SK-N-SH (cell line): ENCODE data around the gene NRDC. TPM values are rescaled to one million over a fixed set of nuclear protein-coding genes. Genes with fewer than 3 reads are reported as not detected.

Experiments
- CTCF ChIA-PET: fragments of 300-600, 350-600 bp; formaldehyde crosslinking; extraction: SDS; loops from one replicate; lab custom pipeline; 2021; lab: Yijun Ruan, JAX
- POLR2A ChIA-PET: fragments of 350-600 bp; sonication (Branson Sonifier 250); formaldehyde crosslinking; extraction: SDS; loops from one replicate; lab custom pipeline; 2020; ENCODE audit warnings: antibody characterized with exemption, inconsistent platforms; lab: Yijun Ruan, JAX
- DNase-seq: peaks from one replicate; pipeline ENCODE4 v3.0.0; 2012
- H2AFZ ChIP-seq: fragments of 200-600 bp; sonication (generic); 2 replicates; pipeline ENCODE4 v1.8.1; 2016; ENCODE audit warnings: antibody characterized with exemption, mild to moderate bottlenecking, low read depth
- H3F3A ChIP-seq: fragments of 200-600 bp; sonication (generic); replicated peaks from 2 replicates; pipeline ENCODE3; 2016; ENCODE audit warnings: antibody characterized with exemption, mild to moderate bottlenecking; ENCODE audit not compliant: insufficient read depth
- H3K27ac ChIP-seq, 2 experiments: fragments of 200-500 bp in 1 of 2; fragments of 200-600 bp in 1 of 2; sonication (Bioruptor generic) in 1 of 2; sonication (generic), shearing (Covaris generic) in 1 of 2; 2 replicates each; pipeline versions ENCODE4 v1.5.1 to v1.6.1; 2014 to 2016; ENCODE audit warnings: low read depth in 2 of 2, inconsistent platforms in 1 of 2, low read length in 1 of 2, mild to moderate bottlenecking in 1 of 2, mixed read lengths in 1 of 2
- H3K27me3 ChIP-seq: fragments of 200-600 bp; sonication (generic), shearing (Covaris generic); 2 replicates; pipeline ENCODE4 v1.6.1; 2016; ENCODE audit warnings: mixed run types; ENCODE audit not compliant: insufficient read depth
- H3K36me3 ChIP-seq, 2 experiments: fragments of 200-500 bp in 1 of 2; fragments of 200-600 bp in 1 of 2; sonication (Bioruptor generic) in 1 of 2; sonication (generic) in 1 of 2; replicated peaks in 1 of 2; 2 replicates each; pipeline versions ENCODE3 to v1.5.1; 2014 to 2016; ENCODE audit warnings: low read length in 1 of 2, mild to moderate bottlenecking in 1 of 2; ENCODE audit not compliant: insufficient read depth in 2 of 2, control insufficient read depth in 1 of 2
- H3K4me1 ChIP-seq, 2 experiments: fragments of 200-500 bp in 1 of 2; fragments of 200-600 bp in 1 of 2; sonication (Bioruptor generic) in 1 of 2; sonication (generic), shearing (Covaris generic) in 1 of 2; 2 replicates each; pipeline versions ENCODE4 v1.5.1 to v1.6.1; 2014 to 2016; ENCODE audit warnings: low read depth in 1 of 2, low read length in 1 of 2, mixed run types in 1 of 2; ENCODE audit not compliant: insufficient read depth in 2 of 2, control insufficient read depth in 1 of 2
- H3K4me2 ChIP-seq: fragments of 200-600 bp; sonication (generic), shearing (Covaris generic); 2 replicates; pipeline ENCODE4 v1.6.1; 2017; ENCODE audit warnings: mixed run types
- H3K4me3 ChIP-seq, 2 experiments: fragments of 200-500 bp in 1 of 2; fragments of 200-600 bp in 1 of 2; sonication (Bioruptor generic) in 1 of 2; sonication (generic), shearing (Covaris generic) in 1 of 2; 2 replicates each; pipeline versions ENCODE4 v1.5.1 to v1.8.1; 2014 to 2016; ENCODE audit warnings: low read depth in 2 of 2, inconsistent platforms in 1 of 2, low read length in 1 of 2, mild to moderate bottlenecking in 1 of 2, mixed read lengths in 1 of 2, moderate library complexity in 1 of 2
- H3K79me2 ChIP-seq: fragments of 200-600 bp; sonication (generic); 2 replicates; pipeline ENCODE4 v1.8.1; 2017; ENCODE audit warnings: mild to moderate bottlenecking; ENCODE audit not compliant: insufficient read depth
- H3K9ac ChIP-seq: fragments of 200-600 bp; sonication (generic); 2 replicates; pipeline ENCODE4 v1.6.1; 2017; ENCODE audit warnings: mixed run types
- H3K9me2 ChIP-seq: fragments of 200-600 bp; sonication (generic); 2 replicates; pipeline ENCODE4 v1.6.1; 2017; ENCODE audit warnings: mixed run types
- H3K9me3 ChIP-seq: fragments of 200-600 bp; sonication (generic); 2 replicates; pipeline ENCODE4 v1.6.1; 2017; ENCODE audit warnings: mixed run types, mild to moderate bottlenecking, moderate library complexity
- H4K20me1 ChIP-seq: fragments of 200-600 bp; sonication (generic); 2 replicates; pipeline ENCODE4 v1.6.1; 2017; ENCODE audit warnings: mild to moderate bottlenecking, mixed run types; ENCODE audit not compliant: insufficient read depth
- CTCF ChIP-seq: fragments of 200-600 bp; sonication (generic); IDR thresholded peaks from 2 replicates; pipeline ENCODE4 v1.6.1; 2017; ENCODE audit warnings: antibody characterized with exemption, mild to moderate bottlenecking, moderate library complexity
- ELF1 ChIP-seq: IDR thresholded peaks from 2 replicates; pipeline ENCODE4 v1.4.0; 2012
- EZH2phosphoT487 ChIP-seq: fragments of 200-600 bp; sonication (generic); IDR thresholded peaks from 2 replicates; pipeline ENCODE4 v1.6.1; 2017; ENCODE audit warnings: low read depth, mixed run types, mild to moderate bottlenecking, antibody characterized with exemption, moderate library complexity, borderline replicate concordance
- GABPA ChIP-seq: IDR thresholded peaks from 2 replicates; pipeline ENCODE4 v1.4.0; 2012; ENCODE audit warnings: low read depth, mild to moderate bottlenecking
- GATA2 ChIP-seq: sonication (generic); formaldehyde crosslinking; IDR thresholded peaks from 2 replicates; pipeline ENCODE4 v1.5.0; 2020; ENCODE audit warnings: mild to moderate bottlenecking, missing genetic modification reagents
- JUND ChIP-seq: IDR thresholded peaks from 2 replicates; pipeline ENCODE4 v1.4.0; 2012
- NFIC ChIP-seq: IDR thresholded peaks from 2 replicates; pipeline ENCODE4 v1.4.0; 2012; ENCODE audit warnings: borderline replicate concordance
- PBX3 ChIP-seq: IDR thresholded peaks from 2 replicates; pipeline ENCODE4; 2012
- POLR2AphosphoS5 ChIP-seq: IDR thresholded peaks from 2 replicates; pipeline ENCODE4 v1.6.1; 2012; ENCODE audit warnings: low read depth, low read length
- RAD21 ChIP-seq: IDR thresholded peaks from 2 replicates; pipeline ENCODE4 v1.6.1; 2012; ENCODE audit warnings: mild to moderate bottlenecking, low read length
- RXRA ChIP-seq: IDR thresholded peaks from 2 replicates; pipeline ENCODE4 v1.4.0; 2012; ENCODE audit warnings: low read depth, mild to moderate bottlenecking, borderline replicate concordance
- SIN3A ChIP-seq: IDR thresholded peaks from 2 replicates; pipeline ENCODE4 v1.6.1; 2012; ENCODE audit warnings: low read depth, mild to moderate bottlenecking, low read length, moderate library complexity, borderline replicate concordance
- TEAD4 ChIP-seq: IDR thresholded peaks from 2 replicates; pipeline ENCODE4 v1.4.0; 2012; ENCODE audit warnings: mild to moderate bottlenecking, borderline replicate concordance; ENCODE audit not compliant: insufficient read depth
- whole genome bisulfite sequencing: methylation state at CpG from one replicate; pipeline ENCODE4 v1.1.6; 2017; ENCODE audit warnings: low lambda C conversion rate; 5-methylcytosine and 5-hydroxymethylcytosine counted together
- polyA plus RNA-seq, 3 experiments: library from polyadenylated mRNA; depleted of rRNA; stranded (reverse); fragments of >200 nt; gene quantifications; 2 replicates each; pipeline ENCODE4 v1.2.3, GENCODE V29; 2012
- TF ChIP-seq, protein P1 (sequence below): IDR thresholded peaks from 2 replicates; pipeline ENCODE4 v1.4.0; 2012; ENCODE audit warnings: low read depth, borderline replicate concordance
- TF ChIP-seq, protein P2 (sequence below): IDR thresholded peaks from 2 replicates; pipeline ENCODE4 v1.4.0; 2012; ENCODE audit warnings: low read depth, borderline replicate concordance
- TF ChIP-seq, protein P3 (sequence below): IDR thresholded peaks from 2 replicates; pipeline ENCODE4 v1.6.1; 2012; ENCODE audit warnings: mild to moderate bottlenecking, low read depth, low read length, moderate library complexity

The NRDC gene
- polyA plus RNA-seq, 1 of the 3 experiments (the other 2 are of a cell fraction) = 84.8 TPM

DNA sequence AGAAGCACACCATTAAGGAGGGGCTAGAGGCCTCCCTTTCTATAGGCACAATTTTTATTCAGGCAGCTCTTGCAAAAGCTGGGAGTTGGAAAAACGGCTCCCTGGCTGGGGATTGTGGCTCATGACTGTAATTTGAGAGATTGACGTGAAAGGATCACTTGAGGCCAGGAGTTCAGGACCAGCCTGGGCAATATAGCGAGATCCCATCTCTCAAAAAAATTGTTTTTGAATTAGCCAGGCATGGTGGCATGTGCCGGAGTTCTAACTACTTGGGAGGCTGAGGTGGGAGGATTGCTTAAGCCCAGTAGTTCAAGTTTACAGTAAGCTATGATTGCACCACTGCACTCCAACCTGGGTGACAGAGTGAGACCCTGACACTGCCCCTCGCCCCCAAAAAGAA, 23.9 kb upstream of the NRDC start:
- H3K9me3 ChIP-seq = no peaks in the 10 kb centered on the region
- no peaks in the 10 kb centered on the region for H4K20me1 ChIP-seq
- H3K27ac ChIP-seq = no peak overlapping the region
- H3F3A ChIP-seq = peaks cover 22% of the 10 kb centered on the region
- H3K27me3 ChIP-seq = no peaks in the 10 kb centered on the region
- H3K4me1 ChIP-seq = peaks cover 6 to 29% of the 10 kb centered on the region in 2 experiments; a peak in 3 of 4 replicates
- ChIA-PET POLR2A (no interaction called here), CTCF (interaction anchor here (1.2 kb wide), 1 partner anchor 88 kb away, joined by 3 read pairs; the partner anchor contains the start of gene RAB3B)
- H3K9ac ChIP-seq = no peak overlapping the region
- 85% methylated on average over 5 of the region's 5 CpGs for WGBS
- H3K36me3 ChIP-seq = no peaks in the 10 kb centered on the region
- TF ChIP-seq PBX3 (no peak), ELF1 (no peak), TEAD4 (no peak), GATA2 (CRISPR knock-in tag) (no peak), GABPA (no peak), POLR2AphosphoS5 (no peak)
- H3K9me2 ChIP-seq = no peaks in the 10 kb centered on the region
- no peaks in the 10 kb centered on the region for H3K79me2 ChIP-seq
- H3K4me2 ChIP-seq = no peak overlapping the region
- no peak overlapping the region for H3K4me3 ChIP-seq
- H2AFZ ChIP-seq = no peak overlapping the region
- DNase-seq = no peak

DNA sequence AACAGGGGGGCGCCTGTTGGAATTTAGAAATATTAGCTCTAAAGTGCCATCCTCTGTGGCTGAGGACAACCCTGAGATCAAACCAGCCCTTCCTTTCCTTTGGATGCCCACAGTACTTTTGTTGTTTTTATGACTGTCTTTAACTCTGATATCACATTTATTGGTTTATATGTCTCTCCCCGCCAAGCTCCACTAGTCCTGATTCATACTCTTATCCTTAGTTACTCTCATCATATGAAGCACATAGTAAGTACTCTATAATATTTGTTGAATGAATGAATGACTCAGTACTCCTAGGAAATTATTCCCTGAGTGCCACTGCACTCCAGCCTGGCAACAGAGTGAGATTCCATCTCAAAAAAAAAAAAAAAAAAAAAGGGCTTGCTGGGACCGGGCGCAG, 22.6 kb upstream of the NRDC start:
- H3K36me3 ChIP-seq = no peaks in the 10 kb centered on the region
- WGBS = 88% methylated on average over 4 of the region's 4 CpGs
- H3K9ac ChIP-seq = no peak overlapping the region
- no peak overlapping the region for H3K4me3 ChIP-seq
- TF ChIP-seq EZH2phosphoT487 = no peak
- no peak for TF ChIP-seq GABPA
- no peak for TF ChIP-seq SIN3A
- no peak for TF ChIP-seq CTCF
- no peak for TF ChIP-seq JUND
- TF ChIP-seq NFIC = no peak
- TF ChIP-seq, protein P1, sequence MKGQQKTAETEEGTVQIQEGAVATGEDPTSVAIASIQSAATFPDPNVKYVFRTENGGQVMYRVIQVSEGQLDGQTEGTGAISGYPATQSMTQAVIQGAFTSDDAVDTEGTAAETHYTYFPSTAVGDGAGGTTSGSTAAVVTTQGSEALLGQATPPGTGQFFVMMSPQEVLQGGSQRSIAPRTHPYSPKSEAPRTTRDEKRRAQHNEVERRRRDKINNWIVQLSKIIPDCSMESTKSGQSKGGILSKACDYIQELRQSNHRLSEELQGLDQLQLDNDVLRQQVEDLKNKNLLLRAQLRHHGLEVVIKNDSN = no peak
- TF ChIP-seq POLR2AphosphoS5 = no peak
- no peak for TF ChIP-seq RAD21
- no peak for TF ChIP-seq ELF1
- TF ChIP-seq, protein P2, sequence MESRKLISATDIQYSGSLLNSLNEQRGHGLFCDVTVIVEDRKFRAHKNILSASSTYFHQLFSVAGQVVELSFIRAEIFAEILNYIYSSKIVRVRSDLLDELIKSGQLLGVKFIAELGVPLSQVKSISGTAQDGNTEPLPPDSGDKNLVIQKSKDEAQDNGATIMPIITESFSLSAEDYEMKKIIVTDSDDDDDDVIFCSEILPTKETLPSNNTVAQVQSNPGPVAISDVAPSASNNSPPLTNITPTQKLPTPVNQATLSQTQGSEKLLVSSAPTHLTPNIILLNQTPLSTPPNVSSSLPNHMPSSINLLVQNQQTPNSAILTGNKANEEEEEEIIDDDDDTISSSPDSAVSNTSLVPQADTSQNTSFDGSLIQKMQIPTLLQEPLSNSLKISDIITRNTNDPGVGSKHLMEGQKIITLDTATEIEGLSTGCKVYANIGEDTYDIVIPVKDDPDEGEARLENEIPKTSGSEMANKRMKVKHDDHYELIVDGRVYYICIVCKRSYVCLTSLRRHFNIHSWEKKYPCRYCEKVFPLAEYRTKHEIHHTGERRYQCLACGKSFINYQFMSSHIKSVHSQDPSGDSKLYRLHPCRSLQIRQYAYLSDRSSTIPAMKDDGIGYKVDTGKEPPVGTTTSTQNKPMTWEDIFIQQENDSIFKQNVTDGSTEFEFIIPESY = no peak
- TF ChIP-seq RXRA = no peak
- TF ChIP-seq, protein P3, sequence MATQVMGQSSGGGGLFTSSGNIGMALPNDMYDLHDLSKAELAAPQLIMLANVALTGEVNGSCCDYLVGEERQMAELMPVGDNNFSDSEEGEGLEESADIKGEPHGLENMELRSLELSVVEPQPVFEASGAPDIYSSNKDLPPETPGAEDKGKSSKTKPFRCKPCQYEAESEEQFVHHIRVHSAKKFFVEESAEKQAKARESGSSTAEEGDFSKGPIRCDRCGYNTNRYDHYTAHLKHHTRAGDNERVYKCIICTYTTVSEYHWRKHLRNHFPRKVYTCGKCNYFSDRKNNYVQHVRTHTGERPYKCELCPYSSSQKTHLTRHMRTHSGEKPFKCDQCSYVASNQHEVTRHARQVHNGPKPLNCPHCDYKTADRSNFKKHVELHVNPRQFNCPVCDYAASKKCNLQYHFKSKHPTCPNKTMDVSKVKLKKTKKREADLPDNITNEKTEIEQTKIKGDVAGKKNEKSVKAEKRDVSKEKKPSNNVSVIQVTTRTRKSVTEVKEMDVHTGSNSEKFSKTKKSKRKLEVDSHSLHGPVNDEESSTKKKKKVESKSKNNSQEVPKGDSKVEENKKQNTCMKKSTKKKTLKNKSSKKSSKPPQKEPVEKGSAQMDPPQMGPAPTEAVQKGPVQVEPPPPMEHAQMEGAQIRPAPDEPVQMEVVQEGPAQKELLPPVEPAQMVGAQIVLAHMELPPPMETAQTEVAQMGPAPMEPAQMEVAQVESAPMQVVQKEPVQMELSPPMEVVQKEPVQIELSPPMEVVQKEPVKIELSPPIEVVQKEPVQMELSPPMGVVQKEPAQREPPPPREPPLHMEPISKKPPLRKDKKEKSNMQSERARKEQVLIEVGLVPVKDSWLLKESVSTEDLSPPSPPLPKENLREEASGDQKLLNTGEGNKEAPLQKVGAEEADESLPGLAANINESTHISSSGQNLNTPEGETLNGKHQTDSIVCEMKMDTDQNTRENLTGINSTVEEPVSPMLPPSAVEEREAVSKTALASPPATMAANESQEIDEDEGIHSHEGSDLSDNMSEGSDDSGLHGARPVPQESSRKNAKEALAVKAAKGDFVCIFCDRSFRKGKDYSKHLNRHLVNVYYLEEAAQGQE = no peak
- no peaks in the 10 kb centered on the region for H3K9me2 ChIP-seq
- no peaks in the 10 kb centered on the region for H3K9me3 ChIP-seq
- H3K27ac ChIP-seq = no peak overlapping the region
- peaks cover 32% of the 10 kb centered on the region for H3F3A ChIP-seq
- H3K4me2 ChIP-seq = no peak overlapping the region
- no peaks in the 10 kb centered on the region for H4K20me1 ChIP-seq
- CTCF ChIA-PET = interaction anchor here (0.5 to 5.5 kb wide), 2 partner anchors 98 to 467 kb away, joined by 3 to 117 read pairs; no protein-coding TSS in a partner anchor
- no peak overlapping the region for H2AFZ ChIP-seq
- no peaks in the 10 kb centered on the region for H3K27me3 ChIP-seq
- peaks cover 6 to 30% of the 10 kb centered on the region in 2 experiments; a peak in 3 of 4 replicates for H3K4me1 ChIP-seq
- POLR2A ChIA-PET = no interaction called here
- no peak for DNase-seq
- no peaks in the 10 kb centered on the region for H3K79me2 ChIP-seq
